Measurements from ENCODE around the gene SLC2A14.
"Not testable (repeated sequence)": the region's sequence is repeated elsewhere in the genome, so short reads cannot be mapped to it uniquely, and the experiment has no call there.

The SLC2A14 gene

DNA sequence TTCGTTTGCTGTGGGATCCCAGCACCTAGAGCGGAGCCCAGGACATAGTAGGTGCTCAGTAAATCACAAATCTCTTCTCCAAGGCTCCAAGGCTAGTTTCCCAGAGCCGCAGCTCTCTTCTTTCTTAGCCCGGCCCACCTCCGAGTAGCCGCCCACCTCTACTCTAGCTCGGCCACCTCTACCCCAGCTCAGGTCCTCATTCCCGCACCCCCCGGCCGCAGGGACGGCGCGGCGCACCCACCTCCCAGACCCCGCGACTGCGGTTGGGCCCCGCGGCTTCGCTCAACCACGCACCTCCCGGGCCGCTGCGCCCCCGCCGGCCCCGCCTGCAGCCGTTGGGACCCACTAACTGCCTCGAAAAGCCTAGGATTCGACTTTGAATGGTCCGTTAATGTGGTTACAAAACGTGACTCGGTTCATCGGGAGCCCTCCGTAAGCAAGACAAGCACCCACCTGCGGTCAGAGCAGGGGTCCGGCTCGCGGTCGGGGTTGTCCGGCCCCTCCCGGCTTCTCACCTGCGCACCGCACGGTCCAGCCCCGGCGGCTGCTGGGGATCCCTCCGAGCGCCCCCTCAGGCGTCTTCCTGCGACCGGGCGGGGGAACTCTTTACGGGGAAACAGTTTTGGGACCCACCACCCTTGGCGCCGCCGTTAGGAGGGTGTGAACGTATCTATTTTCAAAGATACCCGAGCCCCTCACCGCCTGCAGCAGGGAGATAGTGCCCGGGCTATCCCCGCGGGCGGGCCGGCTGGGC is at the start of gene SLC2A14:
Gene SLC2A14, minus strand, starts transcription at position 350 of the 754 bp plus-strand sequence. CDS start 3,035 bp downstream, outside the sequence.
- Histone ChIP-seq H3K27me3 (ENCODE audit: insufficient read depth, low read depth, severe bottlenecking) (no peaks in the 10 kb centered on the region), H3K36me3 (no peaks in the 10 kb centered on the region), H3K9me3 (ENCODE audit: severe bottlenecking) (no peaks in the 10 kb centered on the region), H3K4me3 (ENCODE audit: low read depth, low read length) (no peak within 1 kb of the TSS), H3K27ac (no peak within 1 kb of the TSS)
- no peak for TF ChIP-seq CTCF (IDR thresholded peaks at IDR 0.05; ENCODE audit: low read depth, low read length)
- DNase-seq, result no peak

GRCh38 chr12:7921181-7921580 is 48.5 kb upstream of the SLC2A14 start:
- not testable (repeated sequence) for H3K9me3 ChIP-seq (ENCODE audit: severe bottlenecking); H3K4me3 ChIP-seq (ENCODE audit: low read depth, low read length); H3K27me3 ChIP-seq (ENCODE audit: insufficient read depth, low read depth, severe bottlenecking); H3K27ac ChIP-seq; DNase-seq
- H3K36me3 ChIP-seq, result peaks cover 36% of the 10 kb centered on the region

GRCh38 chr12:7918268-7918590 is 45.5 kb upstream of the SLC2A14 start:
- not testable (repeated sequence) for H3K27me3 ChIP-seq (ENCODE audit: insufficient read depth, low read depth, severe bottlenecking); H3K4me3 ChIP-seq (ENCODE audit: low read depth, low read length); H3K9me3 ChIP-seq (ENCODE audit: severe bottlenecking); H3K27ac ChIP-seq; DNase-seq
- H3K36me3 ChIP-seq, result peaks cover 16% of the 10 kb centered on the region

- Histone ChIP-seq H3K4me3 (ENCODE audit: low read depth, low read length) (no peak overlapping the region), H3K9me3 (ENCODE audit: severe bottlenecking) (no peaks in the 10 kb centered on the region), H3K27me3 (ENCODE audit: insufficient read depth, low read depth, severe bottlenecking) (no peaks in the 10 kb centered on the region), H3K27ac (no peak overlapping the region), H3K36me3 (peaks cover 12% of the 10 kb centered on the region)
- no peak for TF ChIP-seq CTCF (IDR thresholded peaks at IDR 0.05; ENCODE audit: low read depth, low read length)
- no peak for DNase-seq
Measured at GRCh38 chr12:7917392-7918267, 44.9 kb upstream of the SLC2A14 start.

DNA sequence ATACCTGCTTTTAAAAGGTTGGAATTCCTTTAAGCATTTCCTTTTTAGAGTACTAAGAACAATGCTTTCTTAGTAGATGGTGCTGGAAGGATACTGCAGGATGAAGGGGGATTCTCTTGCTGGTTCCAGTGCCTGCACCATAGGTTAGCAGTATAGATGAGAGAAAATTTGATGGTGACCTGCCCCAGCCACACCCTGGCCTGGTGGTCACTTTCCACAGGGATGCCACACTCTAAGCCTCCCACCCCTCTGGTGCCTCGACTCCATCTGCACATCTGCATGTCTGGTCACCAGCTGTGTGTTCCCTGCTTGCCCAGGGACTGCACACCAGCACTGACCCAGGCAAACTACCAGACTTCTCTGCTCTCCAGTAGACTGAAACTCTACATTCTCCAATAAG is 44.2 kb upstream of the SLC2A14 start:
- TF ChIP-seq CTCF (IDR thresholded peaks at IDR 0.05; ENCODE audit: low read depth, low read length), result no peak
- Histone ChIP-seq H3K9me3 (ENCODE audit: severe bottlenecking) (no peaks in the 10 kb centered on the region), H3K27ac (no peak overlapping the region), H3K4me3 (ENCODE audit: low read depth, low read length) (no peak overlapping the region), H3K36me3 (peaks cover 6% of the 10 kb centered on the region; the same call in 1 of the 2 replicates), H3K27me3 (ENCODE audit: insufficient read depth, low read depth, severe bottlenecking) (no peaks in the 10 kb centered on the region)
- no peak for DNase-seq

- Histone ChIP-seq H3K27ac (no peak overlapping the region), H3K4me3 (ENCODE audit: low read depth, low read length) (no peak overlapping the region), H3K27me3 (ENCODE audit: insufficient read depth, low read depth, severe bottlenecking) (no peaks in the 10 kb centered on the region), H3K36me3 (0 out of 2 replicates have a peak, but pooled peaks cover 2% of the 10 kb centered on the region), H3K9me3 (ENCODE audit: severe bottlenecking) (no peaks in the 10 kb centered on the region)
- no peak for DNase-seq
- no peak for TF ChIP-seq CTCF (IDR thresholded peaks at IDR 0.05; ENCODE audit: low read depth, low read length)
Measured at GRCh38 chr12:7915661-7916403, 43.1 kb upstream of the SLC2A14 start.

DNA sequence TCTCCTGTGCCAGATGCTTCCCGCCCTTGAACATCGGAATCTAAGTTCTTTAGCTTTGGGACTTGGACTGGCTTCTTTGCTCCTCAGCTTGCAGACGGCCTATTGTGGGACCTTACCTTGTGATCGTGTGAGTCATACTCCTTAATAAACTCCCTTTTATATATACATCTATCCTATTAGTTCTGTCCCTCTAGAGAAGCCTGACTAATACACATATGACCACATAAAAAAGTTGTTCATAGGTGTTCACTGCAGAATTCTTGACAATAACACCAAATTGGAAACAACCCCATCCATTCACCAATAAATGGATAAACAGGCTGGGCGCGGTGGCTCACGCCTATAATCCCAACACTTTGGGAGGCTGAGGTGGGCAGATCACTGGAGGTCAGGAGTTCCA is 37.4 kb upstream of the SLC2A14 start:
- H3K27ac ChIP-seq; H3K36me3 ChIP-seq; H3K4me3 ChIP-seq (ENCODE audit: low read depth, low read length); H3K27me3 ChIP-seq (ENCODE audit: insufficient read depth, low read depth, severe bottlenecking); DNase-seq; H3K9me3 ChIP-seq (ENCODE audit: severe bottlenecking): not testable (repeated sequence)
